Vagina (tissue), 2 donors: ENCODE results near the gene ZBTB7A.

Experiments
- POLR2AphosphoS5 ChIP-seq, 2 donors: sonication (generic); formaldehyde crosslinking; IDR thresholded peaks; one replicate each; pipeline ENCODE4 v1.9.0; 2017; ENCODE audit warnings: antibody characterized with exemption in 2 of 2, mild to moderate bottlenecking in 2 of 2, low read depth in 1 of 2; ENCODE audit not compliant: insufficient read depth in 1 of 2
- TF ChIP-seq, protein P1 (sequence below), 3 experiments: fragments of 450-650 bp in 2 of 3; fragments of 200-600 bp in 1 of 3; sonication (generic) in 1 of 3; IDR thresholded peaks; one replicate each; pipeline ENCODE4 v1.5.1; 2017 to 2019; ENCODE audit warnings: antibody characterized with exemption in 3 of 3, mild to moderate bottlenecking in 2 of 3, moderate library complexity in 2 of 3

GRCh38 chr19:4099041-4099764 lies 32.5 kb upstream of the ZBTB7A start:
- no peak for TF ChIP-seq POLR2AphosphoS5 (IDR thresholded peaks at IDR 0.05; ENCODE audit: insufficient read depth in 1 of 2, low read depth in 1 of 2)
- TF ChIP-seq, protein P1, sequence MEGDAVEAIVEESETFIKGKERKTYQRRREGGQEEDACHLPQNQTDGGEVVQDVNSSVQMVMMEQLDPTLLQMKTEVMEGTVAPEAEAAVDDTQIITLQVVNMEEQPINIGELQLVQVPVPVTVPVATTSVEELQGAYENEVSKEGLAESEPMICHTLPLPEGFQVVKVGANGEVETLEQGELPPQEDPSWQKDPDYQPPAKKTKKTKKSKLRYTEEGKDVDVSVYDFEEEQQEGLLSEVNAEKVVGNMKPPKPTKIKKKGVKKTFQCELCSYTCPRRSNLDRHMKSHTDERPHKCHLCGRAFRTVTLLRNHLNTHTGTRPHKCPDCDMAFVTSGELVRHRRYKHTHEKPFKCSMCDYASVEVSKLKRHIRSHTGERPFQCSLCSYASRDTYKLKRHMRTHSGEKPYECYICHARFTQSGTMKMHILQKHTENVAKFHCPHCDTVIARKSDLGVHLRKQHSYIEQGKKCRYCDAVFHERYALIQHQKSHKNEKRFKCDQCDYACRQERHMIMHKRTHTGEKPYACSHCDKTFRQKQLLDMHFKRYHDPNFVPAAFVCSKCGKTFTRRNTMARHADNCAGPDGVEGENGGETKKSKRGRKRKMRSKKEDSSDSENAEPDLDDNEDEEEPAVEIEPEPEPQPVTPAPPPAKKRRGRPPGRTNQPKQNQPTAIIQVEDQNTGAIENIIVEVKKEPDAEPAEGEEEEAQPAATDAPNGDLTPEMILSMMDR (IDR thresholded peaks at IDR 0.05): no peak
